SK-N-DZ (cell line): ENCODE results near the gene KEAP1. TPM values are rescaled to one million over a fixed set of nuclear protein-coding genes. Genes with fewer than 3 reads are reported as not detected.
A peak's percentile ranks its signal among the peaks of the same experiment; 100 is the strongest.
"Not testable (repeated sequence)": the region's sequence is repeated elsewhere in the genome, so short reads cannot be mapped to it uniquely, and the experiment has no call there.

Experiments
- DNase-seq: peaks from one replicate; pipeline ENCODE4 v3.0.0-alpha.2; 2015; ENCODE audit warnings: low spot score
- polyA plus RNA-seq, 2 experiments: library from polyadenylated mRNA; depleted of rRNA; stranded (reverse); fragments of >200 nt; gene quantifications; 2 replicates each; pipeline ENCODE4 v1.2.3, GENCODE V29; 2014

Gene KEAP1
- polyA plus RNA-seq (2014; cell fraction: cytosol; rRNA removed): 65.3 and 70.2 TPM in 2 replicates
- 36.0 and 39.7 TPM in 2 replicates for polyA plus RNA-seq (2014; cell fraction: nucleus; rRNA removed)

DNA sequence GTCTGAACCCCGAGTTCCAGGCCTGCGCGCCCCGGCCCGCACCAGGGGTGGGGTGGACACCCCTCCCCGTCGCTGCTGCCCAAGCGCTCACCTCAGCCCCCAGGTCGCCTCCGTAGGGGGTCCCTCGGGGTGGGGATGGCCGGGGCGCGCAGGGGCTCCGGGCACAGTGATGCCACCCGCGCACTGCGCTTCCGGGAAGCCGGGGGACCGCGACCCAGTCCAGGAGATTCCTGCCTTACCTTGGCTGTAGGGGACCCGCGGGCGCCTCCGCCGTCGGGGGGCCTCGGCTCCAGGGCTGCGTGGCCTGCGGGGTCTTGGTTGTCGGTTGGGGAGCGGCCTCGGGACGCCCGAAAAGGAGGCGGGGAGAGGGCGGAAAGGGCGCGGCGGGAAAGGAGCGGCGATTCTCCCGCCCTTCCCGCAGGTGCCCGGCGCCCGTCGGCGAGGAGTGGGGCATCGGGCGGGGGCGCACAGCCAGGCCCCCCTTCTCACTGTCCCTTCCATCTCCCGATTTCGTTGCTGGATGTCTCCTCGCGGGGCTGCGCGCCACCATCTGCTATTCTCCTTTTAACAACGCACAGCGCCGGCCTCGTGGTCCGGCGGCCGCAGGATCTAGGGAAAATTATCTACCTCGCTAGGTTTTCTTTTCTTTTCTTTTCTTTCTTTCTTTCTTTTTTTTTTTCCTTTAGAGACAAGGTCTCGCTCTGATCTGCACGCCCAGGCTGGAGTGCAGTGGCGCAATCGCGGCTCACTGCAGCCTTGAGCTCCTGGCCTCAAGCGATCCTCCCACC, at the start of gene KEAP1:
TSS of gene KEAP1 (minus strand) at position 355 of the 788 bp plus-strand sequence. CDS start 3,323 bp downstream, outside the sequence.
- peak; percentile 57 for DNase-seq

DNA sequence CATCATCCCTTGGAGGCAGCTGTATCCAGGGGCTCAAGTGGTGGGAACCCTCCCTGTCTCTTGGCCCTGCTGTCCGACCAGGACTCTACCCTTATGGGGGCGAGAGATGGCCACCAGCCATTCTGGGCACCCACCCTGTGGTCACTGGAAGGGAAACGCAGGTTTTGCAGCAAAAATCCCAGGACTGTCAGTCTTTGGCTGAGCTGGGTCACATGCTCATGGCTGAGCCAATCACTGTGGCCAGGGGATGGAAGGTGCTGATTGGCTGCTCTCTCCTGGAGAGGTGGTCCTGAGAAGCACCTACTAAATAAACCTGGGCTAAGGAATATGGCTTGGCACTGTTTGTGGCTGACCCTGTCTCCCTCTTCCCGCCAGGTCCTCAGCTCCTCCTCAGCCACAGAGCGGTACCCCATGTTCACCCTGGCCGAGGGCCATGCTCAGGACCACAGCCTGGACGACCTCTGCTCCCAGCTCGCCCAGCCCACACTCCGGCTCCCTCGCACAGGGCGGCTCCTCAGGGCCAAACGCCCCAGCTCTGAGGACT, 49.4 kb upstream of the KEAP1 start:
- DNase-seq: no peak

- DNase-seq: no peak
These were observed 48.6 kb upstream of the KEAP1 start for GRCh38 chr19:10551698-10552301.

GRCh38 chr19:10551006-10551405, 47.9 kb upstream of the KEAP1 start:
- not testable (repeated sequence) for DNase-seq

GRCh38 chr19:10550336-10550735, 47.2 kb upstream of the KEAP1 start:
- no peak for DNase-seq

- DNase-seq: no peak
These were observed 46.6 kb upstream of the KEAP1 start for GRCh38 chr19:10549733-10550132.

DNA sequence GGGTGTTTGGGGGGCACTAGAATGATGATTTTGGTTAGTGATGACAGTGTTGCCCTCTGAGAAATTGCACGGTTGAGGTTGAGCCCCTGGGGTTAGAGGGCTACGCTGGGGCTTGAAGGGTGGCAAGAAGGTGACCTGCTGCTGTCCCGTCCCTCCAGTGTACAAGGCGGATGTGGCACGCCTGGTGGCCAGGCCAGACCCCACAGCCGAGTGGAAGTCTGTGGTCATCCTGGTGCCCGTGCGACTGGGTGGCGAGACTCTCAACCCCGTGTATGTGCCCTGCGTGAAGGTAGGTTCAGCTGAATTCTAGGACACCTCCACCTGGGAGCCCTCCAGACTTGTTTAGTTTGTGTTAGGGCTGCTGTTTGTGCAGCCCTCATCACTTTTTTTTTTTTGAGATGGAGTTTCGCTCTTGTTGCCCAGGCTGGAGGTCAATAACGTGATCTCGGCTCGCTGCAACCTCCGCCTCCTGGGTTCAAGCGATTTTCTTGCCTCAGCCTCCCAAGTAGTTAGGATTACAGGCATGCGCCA, 45.7 kb upstream of the KEAP1 start:
- DNase-seq: no peak

GRCh38 chr19:10546817-10547216, 43.7 kb upstream of the KEAP1 start:
- no peak for DNase-seq

GRCh38 chr19:10544753-10545251, 41.6 kb upstream of the KEAP1 start:
- DNase-seq: no peak

- DNase-seq: no peak
These were observed 41.1 kb upstream of the KEAP1 start for GRCh38 chr19:10544242-10544752.

DNA sequence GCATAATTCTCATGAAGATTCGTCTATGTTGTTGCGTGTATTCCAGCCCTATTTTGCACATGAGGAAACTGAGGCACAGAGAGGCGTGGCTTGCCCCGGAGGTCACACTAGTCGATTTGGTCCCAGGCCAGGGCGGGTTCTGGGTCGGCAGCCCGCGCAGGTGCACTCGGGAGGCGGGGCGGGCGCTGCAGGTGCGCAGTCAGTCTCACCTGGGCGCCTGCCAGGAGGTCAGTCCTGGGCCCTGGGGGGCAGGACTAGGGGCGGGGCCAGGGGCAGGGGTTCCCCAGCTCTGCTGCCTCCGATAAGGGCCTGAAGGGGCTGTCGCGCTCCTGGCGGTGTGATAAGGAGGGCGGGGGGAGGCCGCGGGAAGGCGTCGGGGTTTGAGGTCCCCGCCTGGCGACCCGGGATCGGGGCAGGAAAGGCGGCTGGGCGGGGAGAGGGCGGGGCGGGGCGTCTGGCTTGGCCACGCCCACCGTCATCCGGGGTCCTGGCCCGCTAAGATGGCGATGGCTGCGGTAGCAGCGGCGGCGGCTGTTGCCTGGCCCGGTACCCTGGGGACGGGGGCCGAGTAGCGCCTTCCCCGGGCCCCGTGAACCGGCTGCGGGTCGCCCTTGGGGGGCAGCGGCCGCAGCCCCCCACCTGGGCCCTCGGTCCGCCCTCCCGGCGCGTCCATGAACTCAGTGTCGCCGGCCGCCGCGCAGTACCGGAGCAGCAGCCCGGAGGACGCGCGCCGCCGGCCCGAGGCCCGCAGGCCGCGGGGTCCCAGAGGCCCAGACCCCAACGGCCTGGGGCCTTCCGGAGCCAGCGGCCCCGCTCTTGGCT, 40.5 kb upstream of the KEAP1 start, which contains the start of gene ATG4D:
TSS of gene ATG4D (plus strand) at position 485 of the 822 bp plus-strand sequence. CDS start at position 672, 187 bp downstream.
- DNase-seq: peak; percentile 74

DNA sequence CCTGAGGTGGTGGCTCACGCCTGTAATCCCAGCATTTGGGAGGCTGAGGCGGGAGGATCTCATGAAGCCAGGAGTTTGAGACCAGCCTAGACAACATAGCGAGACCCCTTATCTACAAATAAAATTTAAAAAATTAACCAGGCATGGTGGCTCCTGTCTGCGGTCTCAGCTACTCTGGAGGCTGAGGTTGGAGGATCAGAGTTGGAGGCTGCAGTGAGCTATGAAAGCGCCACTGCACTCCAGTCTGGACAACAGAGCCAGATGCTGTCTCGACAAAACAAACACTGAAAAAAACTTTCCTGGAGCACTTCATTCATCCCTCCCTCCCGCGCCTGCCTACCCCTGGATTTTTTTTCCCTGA, 39.9 kb upstream of the KEAP1 start:
- DNase-seq: no peak

DNA sequence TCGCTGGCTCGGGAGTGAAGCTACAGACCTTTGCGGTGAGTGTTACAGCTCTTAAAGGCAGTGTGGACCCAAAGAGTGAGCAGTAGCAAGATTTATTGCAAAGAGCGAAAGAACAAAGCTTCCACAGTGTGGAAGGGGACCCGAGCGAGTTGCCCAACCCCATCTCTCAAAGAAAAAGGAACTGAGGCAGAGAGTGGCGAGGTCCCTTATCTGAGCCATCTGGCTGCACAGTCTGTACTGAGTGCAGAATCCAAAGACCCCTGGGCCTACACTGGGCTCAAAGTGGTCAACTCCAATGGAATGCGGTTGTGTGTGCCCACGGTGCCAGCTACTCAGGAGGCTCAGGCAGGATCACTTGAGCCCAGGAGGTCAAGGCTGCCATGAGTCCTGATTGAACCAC, 35.9 kb upstream of the KEAP1 start:
- not testable (repeated sequence) for DNase-seq

GRCh38 chr19:10538204-10538983, 35.2 kb upstream of the KEAP1 start:
- no peak for DNase-seq

DNA sequence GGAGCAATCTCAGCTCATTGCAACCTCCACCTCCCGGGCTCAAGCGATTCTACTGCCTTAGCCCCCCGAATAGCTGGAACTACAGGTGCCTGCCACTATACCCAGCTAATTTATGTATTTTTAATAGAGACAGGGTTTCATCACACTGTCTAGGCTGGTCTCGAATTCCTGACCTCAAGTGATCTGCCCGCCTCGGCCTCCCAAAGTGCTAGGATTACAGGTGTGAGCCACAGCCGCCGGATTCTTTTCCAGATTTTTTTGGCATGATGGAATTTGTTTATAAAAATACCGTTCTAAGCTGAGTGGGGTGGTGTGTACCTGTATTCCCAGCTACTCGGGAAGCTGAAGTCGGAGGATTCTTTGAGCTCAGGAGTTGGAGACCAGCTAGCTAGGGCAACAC, 34.5 kb upstream of the KEAP1 start:
- no peak for DNase-seq

GRCh38 chr19:10535613-10536012, 32.5 kb upstream of the KEAP1 start:
- DNase-seq: no peak

DNA sequence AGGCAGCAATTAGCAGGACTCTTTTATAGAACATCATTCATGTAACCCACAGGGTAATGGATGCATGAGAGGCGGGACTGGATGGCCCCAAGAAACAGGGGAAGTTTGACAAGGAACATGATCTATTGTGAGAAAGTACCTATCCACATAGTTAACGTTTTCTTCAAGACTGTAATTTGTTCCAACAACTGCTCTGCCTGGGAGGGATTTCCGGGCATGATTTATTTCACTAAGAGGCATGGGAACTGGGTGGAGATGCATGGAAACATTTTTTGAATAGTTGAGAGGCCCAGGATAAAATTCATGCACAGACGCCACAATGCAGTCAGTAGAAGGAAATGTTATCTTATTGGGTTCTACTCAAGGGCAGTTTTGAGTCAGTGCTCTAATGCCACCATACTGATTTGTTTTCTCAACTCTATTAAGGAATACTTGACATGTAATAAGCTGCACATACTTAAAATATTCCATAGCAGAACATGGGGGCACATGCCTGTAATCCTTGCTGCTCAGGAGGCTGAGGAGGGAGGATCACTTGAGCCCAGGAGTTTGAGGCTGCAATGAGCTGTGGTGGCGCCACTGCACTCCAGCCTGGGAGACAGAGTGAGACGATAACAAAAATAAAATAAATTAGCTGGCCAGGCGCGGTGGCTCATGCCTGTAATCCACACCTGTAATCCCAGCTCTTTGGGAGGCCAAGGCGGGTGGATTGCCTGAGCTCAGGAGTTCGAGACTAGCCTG, 30.7 kb upstream of the KEAP1 start:
- DNase-seq: no peak

DNA sequence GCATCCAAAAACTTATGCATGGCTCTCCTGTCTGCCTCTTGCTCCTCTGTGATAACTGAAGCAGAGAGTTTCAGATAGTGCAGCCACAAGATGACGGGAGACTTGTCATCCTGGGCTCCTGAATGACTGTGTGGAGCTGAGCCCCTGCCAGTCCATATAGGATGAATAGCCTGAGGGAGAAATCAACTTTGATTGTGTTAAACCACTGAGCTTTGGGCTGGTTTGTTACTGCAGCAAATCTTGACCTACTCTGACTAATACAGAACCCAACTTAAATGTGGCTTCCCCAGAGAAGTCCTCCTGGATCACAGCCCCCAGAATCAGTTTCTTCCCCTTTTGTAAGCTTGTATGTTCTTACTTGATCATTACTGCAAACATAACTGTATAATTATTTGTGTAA, 29.3 kb upstream of the KEAP1 start:
- DNase-seq: no peak

DNA sequence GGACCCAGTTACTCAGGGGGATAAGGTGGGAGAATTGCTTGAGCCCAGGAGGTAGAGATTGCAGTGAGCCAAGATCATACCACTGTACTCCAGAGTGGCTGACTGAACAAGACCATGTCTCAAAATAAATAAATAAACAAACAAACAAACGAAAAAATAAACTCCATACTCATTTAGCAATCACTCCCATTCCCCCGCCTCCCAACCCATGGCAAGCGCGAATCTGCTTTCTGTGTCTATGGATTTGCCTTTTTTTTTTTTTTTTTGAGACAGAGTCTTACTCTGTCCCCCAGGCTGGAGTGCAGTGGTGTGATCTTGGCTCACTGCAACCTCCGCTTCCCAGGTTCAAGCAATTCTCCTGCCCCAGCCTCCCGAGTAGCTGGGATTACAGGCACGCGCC, 23.7 kb upstream of the KEAP1 start:
- not testable (repeated sequence) for DNase-seq

DNA sequence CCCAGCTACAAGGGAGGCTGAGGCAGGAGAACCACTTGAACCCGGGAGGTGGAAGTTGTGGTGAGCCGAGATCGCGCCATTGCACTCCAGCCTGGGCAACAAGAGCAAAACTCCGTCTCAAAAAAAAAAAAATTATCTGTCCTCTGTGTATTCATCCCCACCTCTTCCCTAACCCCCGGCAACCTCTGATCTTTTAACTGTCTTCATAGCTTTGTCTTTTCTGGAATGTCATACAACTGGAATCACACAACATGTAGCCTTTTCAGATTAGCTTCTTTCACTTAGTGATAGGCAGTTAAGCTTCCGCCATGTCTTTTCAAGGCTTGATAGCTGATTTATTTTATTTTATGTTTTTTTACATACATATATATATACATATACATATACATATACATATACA, 22.5 kb upstream of the KEAP1 start:
- DNase-seq: no peak
